Measurements from ENCODE around the gene UVRAG. TPM values are rescaled to one million over a fixed set of nuclear protein-coding genes. Genes with fewer than 3 reads are reported as not detected.

UVRAG gene
- total RNA-seq, 4 donors from 2014 or later: 16.6 to 22.1 (median 19.3) TPM

GRCh38 chr11:76086743-76087635 lies 272.0 kb downstream of the UVRAG start:
- H3K36me3 ChIP-seq: no peaks in the 10 kb centered on the region
- no peaks in the 10 kb centered on the region for H3K27me3 ChIP-seq
- intact Hi-C loops (cut with DNase I; ENCODE audit: low total_unique reads) (no loop called here), in situ Hi-C loops (cut with MboI; ENCODE audit: low sequenced_read_pairs in 4 of 4) (no loop called here)
- H3K4me1 ChIP-seq: peaks cover 14 to 21% of the 10 kb centered on the region in 2 donors
- H3K9me3 ChIP-seq: no peaks in the 10 kb centered on the region
- no peak overlapping the region for H3K4me3 ChIP-seq
- H3K27ac ChIP-seq: no peak overlapping the region
- DNase-seq: no peak
- no peak for ATAC-seq
- no peak for TF ChIP-seq CTCF (IDR thresholded peaks at IDR 0.05 in 4 of 5, conservative IDR thresholded peaks at IDR 0.05 in 1 of 5)
- no peak for TF ChIP-seq POLR2A (IDR thresholded peaks at IDR 0.05)

- Histone ChIP-seq H3K4me3 (no peak overlapping the region), H3K9me3 (no peaks in the 10 kb centered on the region), H3K36me3 (no peaks in the 10 kb centered on the region), H3K4me1 (peaks cover 14 to 20% of the 10 kb centered on the region in 2 donors), H3K27me3 (no peaks in the 10 kb centered on the region), H3K27ac (no peak overlapping the region)
- no peak for ATAC-seq
- intact Hi-C loops (cut with DNase I; ENCODE audit: low total_unique reads): no loop called here
- DNase-seq: no peak
- TF ChIP-seq POLR2A (IDR thresholded peaks at IDR 0.05) (no peak), CTCF (IDR thresholded peaks at IDR 0.05 in 4 of 5, conservative IDR thresholded peaks at IDR 0.05 in 1 of 5) (no peak)
- in situ Hi-C loops (cut with MboI; ENCODE audit: low sequenced_read_pairs in 4 of 4): no loop called here
Observed at GRCh38 chr11:76087749-76088148, 272.7 kb downstream of the UVRAG start.

- intact Hi-C loops (cut with DNase I; ENCODE audit: low total_unique reads) (no loop called here), in situ Hi-C loops (cut with MboI; ENCODE audit: low sequenced_read_pairs in 4 of 4) (no loop called here)
- Histone ChIP-seq H3K27me3 (no peaks in the 10 kb centered on the region), H3K36me3 (no peaks in the 10 kb centered on the region), H3K9me3 (no peaks in the 10 kb centered on the region), H3K27ac (no peak overlapping the region), H3K4me1 (peaks cover 11 to 12% of the 10 kb centered on the region in 2 donors), H3K4me3 (no peak overlapping the region)
- ATAC-seq (no peak), DNase-seq (no peak)
- no peak for TF ChIP-seq POLR2A (IDR thresholded peaks at IDR 0.05)
Observed at GRCh38 chr11:76088511-76088910, 273.5 kb downstream of the UVRAG start.

GRCh38 chr11:76090174-76090573 lies 275.2 kb downstream of the UVRAG start:
- Histone ChIP-seq H3K36me3 (no peaks in the 10 kb centered on the region), H3K27me3 (no peaks in the 10 kb centered on the region), H3K4me1 (peaks cover 6 to 9% of the 10 kb centered on the region in 2 donors), H3K27ac (no peak overlapping the region), H3K9me3 (no peaks in the 10 kb centered on the region), H3K4me3 (no peak overlapping the region)
- ATAC-seq (no peak), DNase-seq (no peak)
- TF ChIP-seq POLR2A (IDR thresholded peaks at IDR 0.05): no peak
- in situ Hi-C loops (cut with MboI; ENCODE audit: low sequenced_read_pairs in 4 of 4): no loop called here
- intact Hi-C loops (cut with DNase I; ENCODE audit: low total_unique reads): no loop called here

GRCh38 chr11:76090821-76091220 lies 275.8 kb downstream of the UVRAG start:
- peaks cover 4 to 6% of the 10 kb centered on the region in 2 donors for H3K4me1 ChIP-seq
- no peak overlapping the region for H3K27ac ChIP-seq
- no peak for ATAC-seq
- no peak for DNase-seq
- intact Hi-C loops (cut with DNase I; ENCODE audit: low total_unique reads) (no loop called here), in situ Hi-C loops (cut with MboI; ENCODE audit: low sequenced_read_pairs in 4 of 4) (no loop called here)
- no peak for TF ChIP-seq POLR2A (IDR thresholded peaks at IDR 0.05)
- no peaks in the 10 kb centered on the region for H3K27me3 ChIP-seq
- H3K9me3 ChIP-seq: no peaks in the 10 kb centered on the region
- H3K36me3 ChIP-seq: no peaks in the 10 kb centered on the region
- H3K4me3 ChIP-seq: no peak overlapping the region

- ATAC-seq (no peak), DNase-seq (no peak)
- Histone ChIP-seq H3K36me3 (no peaks in the 10 kb centered on the region), H3K4me3 (no peak overlapping the region), H3K4me1 (peaks cover 0 to 3% of the 10 kb centered on the region in 2 donors), H3K9me3 (no peaks in the 10 kb centered on the region), H3K27me3 (no peaks in the 10 kb centered on the region), H3K27ac (peak overlapping the region in 1 of 4 donors; percentile 10)
- no peak for TF ChIP-seq POLR2A (IDR thresholded peaks at IDR 0.05)
- no peak for TF ChIP-seq CTCF (IDR thresholded peaks at IDR 0.05 in 4 of 5, conservative IDR thresholded peaks at IDR 0.05 in 1 of 5)
- in situ Hi-C loops (cut with MboI; ENCODE audit: low sequenced_read_pairs in 4 of 4) (no loop called here), intact Hi-C loops (cut with DNase I; ENCODE audit: low total_unique reads) (no loop called here)
Observed at GRCh38 chr11:76094740-76095139, 279.7 kb downstream of the UVRAG start.

All from gastrocnemius medialis (tissue), 4 donors.